CD4-positive, alpha-beta T cell treated with Interleukin-17A for 1 hour (primary cell): ENCODE results near the gene PRSS53.
"Not testable (repeated sequence)": the region's sequence is repeated elsewhere in the genome, so short reads cannot be mapped to it uniquely, and the experiment has no call there.

Experiments
- DNase-seq: peaks from one replicate; pipeline ENCODE4 v3.0.0-alpha.2; 2020

The PRSS53 gene

GRCh38 chr16:31088459-31089183 lies at the start of gene PRSS53:
Gene PRSS53 (minus strand): TSS chr16:31088943. CDS start chr16:31088809, 134 bp downstream.
- DNase-seq: no peak

DNA sequence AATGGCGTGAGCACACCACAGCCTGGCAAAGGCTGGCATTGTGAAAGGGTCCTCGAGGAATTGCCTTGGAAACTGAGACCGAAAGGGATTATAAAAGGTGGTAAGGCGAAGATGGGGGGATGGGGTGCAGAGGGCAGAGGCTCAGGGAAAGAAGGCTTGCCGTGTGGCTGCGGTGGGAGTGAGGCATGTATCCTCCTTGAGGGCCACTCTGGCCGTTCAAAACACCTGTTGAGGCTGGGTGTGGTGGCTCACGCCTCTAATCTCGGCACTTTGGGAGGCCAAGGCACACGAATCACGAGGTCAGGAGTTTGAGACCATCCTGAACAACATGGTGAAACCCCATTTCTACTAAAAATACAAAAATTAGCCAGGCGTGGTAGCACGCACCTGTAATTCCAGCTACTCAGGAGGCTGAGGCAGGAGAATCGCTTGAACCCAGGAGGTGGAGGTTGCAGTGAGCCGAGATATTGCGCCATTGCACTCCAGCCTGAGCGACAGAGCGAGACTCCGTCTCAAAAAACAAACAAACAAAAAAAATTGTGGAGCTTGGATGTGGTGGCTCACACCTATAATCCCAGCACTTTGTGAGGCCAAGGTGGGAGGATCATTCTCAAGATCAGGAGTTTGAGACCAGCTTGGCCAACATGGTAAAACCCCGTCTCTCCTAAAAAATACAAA lies 48.2 kb upstream of the PRSS53 start:
- DNase-seq: not testable (repeated sequence)

DNA sequence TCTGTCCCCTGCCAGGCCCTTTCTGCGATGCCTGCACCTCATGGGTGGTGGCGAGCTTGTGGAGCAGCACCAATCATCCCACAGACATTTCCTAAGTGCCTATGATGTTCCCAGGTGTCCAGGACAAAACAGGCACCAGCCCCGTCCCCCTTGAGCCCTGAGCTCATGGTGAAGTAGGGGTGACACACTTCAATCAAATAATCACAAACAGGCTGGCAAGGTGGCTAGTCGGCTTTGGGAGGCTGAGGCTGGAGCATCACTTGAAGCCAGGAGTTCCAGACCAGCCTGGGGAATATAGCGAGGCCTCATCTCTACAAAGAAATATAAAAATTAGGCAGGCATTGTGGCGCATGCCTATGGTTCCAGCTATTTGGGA lies 47.5 kb upstream of the PRSS53 start:
- no peak for DNase-seq

- DNase-seq: no peak
Observed at GRCh38 chr16:31135535-31136286, 47.0 kb upstream of the PRSS53 start, which contains the start of gene PRSS8. Gene PRSS8 (minus strand): TSS chr16:31135727. CDS start chr16:31135498, 229 bp downstream.

- no peak for DNase-seq
Observed at GRCh38 chr16:31134625-31135534, 46.1 kb upstream of the PRSS53 start.

GRCh38 chr16:31134091-31134571 lies 45.4 kb upstream of the PRSS53 start:
- DNase-seq: no peak

GRCh38 chr16:31133046-31133501 lies 44.3 kb upstream of the PRSS53 start:
- DNase-seq: no peak

DNA sequence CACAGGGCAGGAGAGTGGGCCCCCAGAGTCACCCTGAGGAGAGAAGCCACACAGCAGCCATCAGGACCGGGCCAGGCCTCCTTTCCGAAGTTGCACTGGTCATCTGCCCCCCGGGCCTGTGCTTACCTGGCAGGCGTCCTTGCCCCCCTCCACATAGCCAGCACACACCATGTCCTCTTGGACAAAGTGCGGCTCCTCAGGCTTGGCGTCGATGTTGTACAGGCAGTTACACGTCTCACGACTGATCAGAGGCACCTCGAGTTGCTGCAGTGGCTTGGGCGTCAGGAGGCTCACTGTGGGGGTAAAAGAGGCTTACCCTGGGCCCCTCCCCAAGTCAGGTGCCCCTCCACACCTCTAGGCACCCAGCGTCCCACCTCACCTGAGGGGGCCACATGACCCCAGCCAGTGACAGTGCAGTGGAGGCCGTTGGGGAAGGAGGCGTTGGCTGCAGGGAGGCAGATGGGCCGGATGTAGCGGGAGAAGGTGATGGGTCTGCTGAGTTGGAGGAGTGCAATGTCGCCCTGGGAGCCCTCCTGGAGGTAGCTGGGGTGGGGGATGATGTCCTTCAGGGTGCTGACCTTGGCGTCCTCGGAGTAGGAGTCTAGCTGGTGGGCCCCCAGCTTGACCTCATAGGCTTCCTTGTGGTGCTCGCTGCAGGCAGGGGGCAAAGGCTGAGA lies 43.7 kb upstream of the PRSS53 start:
- DNase-seq: no peak

- no peak for DNase-seq
Observed at GRCh38 chr16:31131841-31132271, 43.1 kb upstream of the PRSS53 start.

DNA sequence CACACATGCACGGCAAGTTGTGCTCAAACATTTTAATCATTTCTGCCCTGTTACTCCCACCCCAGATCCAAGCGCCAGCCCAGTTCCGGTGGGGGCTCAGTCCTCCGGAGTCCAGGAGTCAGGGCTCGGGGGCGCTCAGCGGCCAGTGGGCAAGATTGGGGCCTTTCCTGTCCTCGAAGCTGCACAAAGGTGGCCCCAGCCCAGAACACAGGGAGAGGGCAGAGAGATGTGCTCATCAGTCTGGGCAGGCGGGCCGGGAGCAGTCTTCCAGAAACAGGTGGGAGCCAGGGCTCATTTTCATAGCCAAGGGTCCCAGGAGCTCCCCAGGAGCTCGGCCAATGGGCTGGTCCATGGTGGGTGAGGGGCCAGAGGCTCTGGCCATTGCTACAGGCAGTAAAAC lies 42.7 kb upstream of the PRSS53 start:
- DNase-seq: no peak

GRCh38 chr16:31130899-31131298 lies 42.2 kb upstream of the PRSS53 start:
- no peak for DNase-seq

DNA sequence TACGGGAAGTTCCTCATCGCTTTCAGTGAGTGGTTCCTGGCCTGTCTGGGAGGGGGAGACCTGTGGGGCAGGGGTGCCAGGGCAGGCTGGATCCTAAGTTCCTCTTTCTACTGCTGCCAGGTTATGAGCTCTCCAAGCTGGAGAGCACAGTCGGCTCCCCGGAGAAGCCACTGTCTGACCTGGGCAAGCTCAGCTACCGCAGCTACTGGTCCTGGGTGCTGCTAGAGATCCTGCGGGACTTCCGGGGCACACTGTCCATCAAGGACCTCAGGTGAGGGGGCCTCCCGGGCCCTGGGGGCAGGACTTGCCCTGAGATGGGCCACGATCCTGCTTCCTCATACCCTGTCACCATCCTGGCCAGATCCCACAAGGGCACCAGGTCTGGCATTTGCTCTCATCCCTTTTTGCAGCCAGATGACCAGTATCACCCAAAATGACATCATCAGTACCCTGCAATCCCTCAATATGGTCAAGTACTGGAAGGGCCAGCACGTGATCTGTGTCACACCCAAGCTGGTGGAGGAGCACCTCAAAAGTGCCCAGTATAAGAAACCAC lies 41.7 kb upstream of the PRSS53 start:
- no peak for DNase-seq

- no peak for DNase-seq
Observed at GRCh38 chr16:31129568-31130335, 41.0 kb upstream of the PRSS53 start.

DNA sequence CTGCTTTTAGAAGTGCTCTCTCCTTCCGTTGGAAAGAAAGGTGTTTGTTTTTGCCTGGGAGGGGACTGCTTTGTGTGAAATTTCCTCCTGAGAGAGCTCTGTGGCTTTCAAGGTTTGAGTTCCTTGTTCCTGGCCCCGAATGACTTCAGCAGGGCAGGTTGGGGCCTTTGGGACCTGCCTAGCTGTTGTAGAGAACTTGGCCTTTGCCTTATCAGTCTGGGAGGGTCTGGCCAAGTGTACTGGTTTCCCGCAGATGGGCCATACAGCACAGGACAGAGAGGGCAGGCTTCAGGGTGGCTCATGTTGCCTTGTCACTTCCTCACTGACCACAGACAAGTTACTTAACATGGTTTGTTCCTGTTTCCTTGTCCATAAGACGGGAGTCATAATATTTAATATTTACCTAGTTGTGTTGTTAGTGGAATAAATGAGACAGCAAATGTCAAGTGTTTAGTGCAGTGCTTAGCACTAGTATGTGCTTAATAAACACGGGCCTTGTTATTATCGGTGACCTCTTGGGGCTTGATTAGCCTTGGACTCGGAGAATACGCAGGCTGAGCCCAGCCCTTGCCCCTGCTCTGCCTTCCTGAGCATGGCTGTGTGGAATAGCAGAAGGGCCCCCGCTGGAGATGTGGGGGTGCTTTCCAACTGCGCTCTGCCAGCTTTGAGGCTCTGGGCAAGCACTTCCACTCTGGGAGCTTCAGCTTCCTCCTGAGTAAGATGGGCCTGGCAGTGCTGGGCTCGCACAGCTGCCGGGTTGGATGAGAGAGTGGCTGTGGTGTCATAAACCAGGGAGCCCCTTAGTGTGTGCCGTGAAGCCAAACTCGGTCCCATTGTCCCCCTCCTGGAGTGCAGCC lies 40.2 kb upstream of the PRSS53 start:
- peak; percentile 42 for DNase-seq

DNA sequence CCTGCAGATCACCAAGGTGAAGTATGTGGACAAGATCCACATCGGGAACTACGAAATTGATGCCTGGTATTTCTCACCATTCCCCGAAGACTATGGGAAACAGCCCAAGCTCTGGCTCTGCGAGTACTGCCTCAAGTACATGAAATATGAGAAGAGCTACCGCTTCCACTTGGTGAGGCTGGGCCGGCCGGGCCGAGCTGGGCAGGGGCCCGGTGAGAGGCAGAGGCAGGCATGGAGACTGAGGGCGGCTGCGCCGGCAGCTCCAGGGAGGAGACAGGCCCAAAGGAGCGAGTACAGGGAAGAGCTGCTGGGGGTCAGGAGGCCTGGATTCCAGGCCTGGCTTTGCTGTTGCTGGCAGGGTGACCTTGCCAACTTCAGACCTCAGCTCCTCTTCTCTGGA lies 38.4 kb upstream of the PRSS53 start:
- no peak for DNase-seq

GRCh38 chr16:31125844-31126243 lies 37.1 kb upstream of the PRSS53 start:
- DNase-seq: no peak

DNA sequence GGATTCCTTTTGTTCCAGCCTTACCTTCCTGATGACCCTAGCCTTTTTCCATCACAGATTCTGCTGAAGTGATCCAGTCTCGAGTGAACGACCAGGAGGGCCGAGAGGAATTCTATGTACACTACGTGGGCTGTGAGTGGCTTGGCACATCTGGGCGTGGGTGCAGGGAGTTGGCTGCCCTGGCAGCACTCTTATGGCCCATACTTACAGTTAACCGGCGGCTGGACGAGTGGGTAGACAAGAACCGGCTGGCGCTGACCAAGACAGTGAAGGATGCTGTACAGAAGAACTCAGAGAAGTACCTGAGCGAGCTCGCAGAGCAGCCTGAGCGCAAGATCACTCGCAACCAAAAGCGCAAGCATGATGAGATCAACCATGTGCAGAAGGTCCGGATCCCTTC lies 31.4 kb upstream of the PRSS53 start:
- no peak for DNase-seq

GRCh38 chr16:31118223-31119155 lies 29.7 kb upstream of the PRSS53 start:
- no peak for DNase-seq
